Hepatocyte (in vitro differentiated cells): ENCODE measurements around the gene AKT2.

Experiments
- EZH2 ChIP-seq: fragments of 200-600 bp; sonication (generic); IDR thresholded peaks from 2 replicates; pipeline ENCODE4 v1.6.1; 2016; ENCODE audit warnings: antibody characterized with exemption, mild to moderate bottlenecking, borderline replicate concordance
- TF ChIP-seq, protein P1 (sequence below): fragments of 200-600 bp; sonication (generic); IDR thresholded peaks from 2 replicates; pipeline ENCODE4 v1.5.1; 2016; ENCODE audit warnings: antibody characterized with exemption, mild to moderate bottlenecking; ENCODE audit not compliant: poor library complexity

DNA sequence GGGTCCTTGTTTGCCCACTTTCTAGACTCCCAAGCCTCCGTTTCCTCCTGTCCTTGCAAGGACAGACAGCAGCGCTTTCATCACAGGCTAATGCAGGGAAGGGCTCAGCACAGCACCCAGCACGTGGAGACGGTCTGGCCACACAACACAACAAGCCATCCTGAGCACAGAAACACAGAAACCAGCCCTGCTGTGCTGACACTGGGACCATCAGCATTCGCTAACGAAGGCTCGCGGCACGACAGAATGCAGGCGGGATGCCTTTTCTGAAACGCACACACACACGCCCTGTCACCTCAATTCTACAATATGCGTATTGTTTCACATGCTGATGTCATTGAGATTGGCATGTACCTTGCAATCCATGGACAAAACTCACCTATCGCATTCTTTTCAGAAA is 12.9 kb downstream of the AKT2 start:
- TF ChIP-seq, protein P1, sequence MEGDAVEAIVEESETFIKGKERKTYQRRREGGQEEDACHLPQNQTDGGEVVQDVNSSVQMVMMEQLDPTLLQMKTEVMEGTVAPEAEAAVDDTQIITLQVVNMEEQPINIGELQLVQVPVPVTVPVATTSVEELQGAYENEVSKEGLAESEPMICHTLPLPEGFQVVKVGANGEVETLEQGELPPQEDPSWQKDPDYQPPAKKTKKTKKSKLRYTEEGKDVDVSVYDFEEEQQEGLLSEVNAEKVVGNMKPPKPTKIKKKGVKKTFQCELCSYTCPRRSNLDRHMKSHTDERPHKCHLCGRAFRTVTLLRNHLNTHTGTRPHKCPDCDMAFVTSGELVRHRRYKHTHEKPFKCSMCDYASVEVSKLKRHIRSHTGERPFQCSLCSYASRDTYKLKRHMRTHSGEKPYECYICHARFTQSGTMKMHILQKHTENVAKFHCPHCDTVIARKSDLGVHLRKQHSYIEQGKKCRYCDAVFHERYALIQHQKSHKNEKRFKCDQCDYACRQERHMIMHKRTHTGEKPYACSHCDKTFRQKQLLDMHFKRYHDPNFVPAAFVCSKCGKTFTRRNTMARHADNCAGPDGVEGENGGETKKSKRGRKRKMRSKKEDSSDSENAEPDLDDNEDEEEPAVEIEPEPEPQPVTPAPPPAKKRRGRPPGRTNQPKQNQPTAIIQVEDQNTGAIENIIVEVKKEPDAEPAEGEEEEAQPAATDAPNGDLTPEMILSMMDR: no peak
- TF ChIP-seq EZH2: no peak
